ENCODE measurements around the gene SYP.
"Not testable (repeated sequence)": the region's sequence is repeated elsewhere in the genome, so short reads cannot be mapped to it uniquely, and the experiment has no call there.

Gene SYP

GRCh38 chrX:49187526-49187925 is 12.5 kb downstream of the SYP start:
- no peak for DNase-seq

DNA sequence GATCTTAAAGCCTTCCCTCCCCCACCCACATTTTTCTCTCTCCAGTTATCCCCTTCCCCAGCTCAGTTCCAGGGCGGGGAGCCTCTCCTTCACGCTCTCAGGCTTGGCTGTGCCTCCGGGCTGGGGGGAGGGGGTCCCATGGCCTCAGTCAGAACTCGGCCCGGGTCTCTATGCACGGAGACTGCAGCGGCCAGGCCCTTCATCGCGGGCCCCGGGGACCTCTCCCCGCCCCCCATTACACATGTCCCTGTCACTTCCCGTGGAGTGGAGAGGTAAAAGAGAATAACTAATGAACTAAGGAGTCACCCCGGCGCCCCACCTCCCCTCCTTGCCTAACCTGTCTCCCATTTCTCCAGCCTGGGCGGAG is 13.0 kb downstream of the SYP start:
- DNase-seq = no peak

DNA sequence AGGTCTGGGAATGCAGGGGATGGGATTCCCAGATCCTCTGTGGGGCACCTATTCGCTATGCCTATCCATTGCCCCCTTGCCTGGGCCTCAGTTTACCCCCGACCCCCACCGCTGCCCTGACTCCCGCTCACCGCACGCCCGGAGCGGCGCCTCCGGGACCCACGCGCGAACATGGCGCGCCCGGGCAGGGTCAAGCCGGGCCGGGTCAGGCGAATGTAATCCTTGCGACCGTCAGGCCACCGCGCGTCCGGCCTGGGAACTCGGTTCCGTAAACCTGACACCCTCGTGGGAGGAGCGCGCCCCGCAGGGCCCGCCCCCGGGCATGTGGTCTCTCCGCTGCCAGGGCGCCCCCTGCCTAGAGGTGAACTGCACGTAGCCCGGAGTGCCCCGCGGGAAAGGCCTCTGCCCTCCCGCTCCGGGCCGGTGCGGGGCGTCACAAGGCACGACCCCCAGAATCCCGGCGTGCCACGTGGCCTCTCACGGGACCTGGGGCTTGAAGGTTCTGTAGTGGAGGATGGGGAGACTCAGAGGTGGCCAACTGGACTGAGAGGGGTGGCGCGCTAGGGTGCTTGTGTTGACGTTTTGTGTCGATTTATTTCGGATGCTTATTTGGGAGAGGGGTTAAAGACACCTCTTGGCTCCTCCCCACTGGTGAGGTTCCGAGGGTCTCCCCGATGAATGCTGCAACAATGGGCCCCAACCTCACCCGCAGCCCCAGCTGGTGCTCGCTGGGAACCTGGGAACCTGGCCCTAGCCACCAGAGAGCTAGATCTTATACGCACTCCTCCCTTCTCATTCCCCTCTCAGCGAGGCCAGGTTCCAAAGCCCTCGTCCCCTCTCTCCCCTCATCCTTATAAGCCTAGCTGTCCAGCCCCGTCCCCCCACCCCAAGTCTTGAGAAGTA is 13.6 kb downstream of the SYP start, which contains the start of gene PRICKLE3:
Gene PRICKLE3 (minus strand): TSS at position 249 of the 903 bp plus-strand sequence. CDS start 76 bp downstream, at position 173.
- DNase-seq = peak; percentile 90

DNA sequence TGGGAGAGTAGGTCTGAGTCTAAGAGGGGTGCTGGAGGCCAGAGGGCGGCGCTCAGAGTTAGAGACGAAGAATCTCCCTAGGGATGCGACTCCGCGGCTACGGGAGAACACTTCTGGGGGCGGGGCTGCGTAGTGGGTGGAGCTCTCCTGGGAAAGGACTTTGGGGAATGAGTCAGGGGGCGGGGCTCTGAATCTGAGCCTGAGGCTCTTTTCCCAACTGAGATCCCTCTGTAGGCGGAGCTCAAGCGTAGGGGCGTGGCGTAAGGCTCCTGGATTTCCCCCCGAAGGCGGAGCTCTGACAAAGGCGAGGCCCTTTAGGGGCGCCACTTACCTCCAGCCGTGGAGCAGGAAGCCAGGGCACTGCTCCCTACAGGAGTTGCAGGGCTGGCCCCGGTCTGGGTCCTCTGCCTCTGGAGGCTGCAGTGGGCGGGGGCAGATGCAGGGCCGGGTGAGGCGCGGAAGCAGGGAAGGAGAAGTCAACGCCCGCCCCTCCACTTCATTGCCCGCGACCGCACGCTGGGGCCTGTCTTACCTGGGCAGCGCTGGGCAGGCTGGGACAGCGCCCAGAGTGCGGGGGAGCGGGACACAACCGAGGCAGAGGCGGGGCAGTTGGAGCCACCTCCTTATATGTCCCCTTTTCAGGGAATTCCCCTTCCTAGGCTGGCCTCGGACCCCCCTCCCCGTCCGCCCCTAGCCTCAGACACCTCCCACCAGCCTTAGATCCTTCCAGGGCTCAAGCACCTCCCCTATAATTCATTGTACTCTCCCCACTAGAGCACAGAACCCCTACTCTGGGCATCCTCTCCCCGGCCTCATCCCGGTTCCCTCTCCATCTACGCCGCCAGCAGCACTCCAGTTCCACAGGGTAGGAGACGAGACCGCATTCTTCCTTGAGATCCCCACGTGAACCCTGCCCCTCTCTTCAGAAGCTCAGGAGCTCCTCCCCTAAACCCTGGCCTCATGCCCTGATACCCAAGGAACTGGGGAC is 15.4 kb downstream of the SYP start:
- DNase-seq = no peak

DNA sequence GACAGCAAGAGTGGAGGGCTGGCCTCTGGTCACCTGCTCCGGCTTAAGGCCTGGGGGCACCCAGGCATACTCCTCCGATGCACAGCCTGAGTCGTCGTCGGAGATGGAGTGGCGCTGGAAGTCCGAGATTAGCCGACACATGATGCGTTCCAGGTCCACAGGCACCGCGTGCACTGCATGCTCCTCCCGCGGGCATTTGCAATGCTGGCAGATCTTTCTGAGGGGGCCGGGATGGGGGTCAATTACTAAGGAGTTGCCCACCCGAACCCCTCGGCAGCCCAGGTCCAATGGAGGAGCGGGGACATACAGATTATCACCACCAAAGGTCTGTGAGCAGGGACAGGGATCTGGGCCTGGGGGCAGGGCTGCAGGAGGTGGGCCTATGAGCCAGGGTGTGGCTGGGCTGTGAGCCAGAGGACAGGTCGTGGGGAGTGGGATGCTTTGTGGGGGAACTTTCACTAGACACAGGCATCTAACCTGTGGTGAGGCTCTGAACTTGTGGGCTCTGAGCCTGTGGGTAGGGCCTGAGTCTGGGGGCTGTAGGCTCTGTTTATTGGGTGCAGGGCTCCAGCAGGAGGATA is 16.2 kb downstream of the SYP start:
- DNase-seq = no peak

- DNase-seq = no peak
Observed at GRCh38 chrX:49179358-49179757, 20.6 kb downstream of the SYP start.

GRCh38 chrX:49178537-49178936 is 21.5 kb downstream of the SYP start:
- DNase-seq = no peak

DNA sequence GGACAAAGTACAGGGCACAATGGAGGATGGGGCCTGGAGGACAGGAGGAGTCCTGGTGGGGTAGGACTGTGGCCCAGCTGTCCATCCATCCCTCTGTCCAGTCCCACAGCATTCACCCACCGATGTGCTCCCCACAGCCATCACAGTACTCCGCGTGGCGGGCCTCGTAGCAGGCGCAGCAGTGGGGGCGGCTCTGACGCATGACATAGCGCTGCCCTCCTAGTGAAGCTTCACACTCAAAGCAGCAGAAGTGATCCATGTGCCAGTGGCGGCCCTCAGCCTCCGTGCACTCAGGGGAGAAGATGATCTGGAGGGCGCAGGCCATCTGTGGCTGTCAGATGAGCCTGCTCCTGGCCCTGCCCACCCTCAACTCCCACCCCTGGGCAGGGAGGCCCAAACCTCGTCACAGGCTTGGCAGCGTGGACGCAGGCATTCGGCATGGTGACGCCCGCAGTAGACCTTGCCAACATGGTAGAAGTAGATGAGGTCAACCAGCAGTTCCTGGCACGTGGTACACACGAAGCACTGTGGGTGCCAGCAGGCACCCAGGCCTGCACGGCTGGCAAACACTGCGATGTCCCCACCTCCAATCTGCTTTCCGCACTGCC is 22.0 kb downstream of the SYP start:
- no peak for DNase-seq

- peak; percentile 33 for DNase-seq
Observed at GRCh38 chrX:49177338-49177833, 22.6 kb downstream of the SYP start.

GRCh38 chrX:49176421-49177326 is 23.3 kb downstream of the SYP start:
- DNase-seq = no peak

DNA sequence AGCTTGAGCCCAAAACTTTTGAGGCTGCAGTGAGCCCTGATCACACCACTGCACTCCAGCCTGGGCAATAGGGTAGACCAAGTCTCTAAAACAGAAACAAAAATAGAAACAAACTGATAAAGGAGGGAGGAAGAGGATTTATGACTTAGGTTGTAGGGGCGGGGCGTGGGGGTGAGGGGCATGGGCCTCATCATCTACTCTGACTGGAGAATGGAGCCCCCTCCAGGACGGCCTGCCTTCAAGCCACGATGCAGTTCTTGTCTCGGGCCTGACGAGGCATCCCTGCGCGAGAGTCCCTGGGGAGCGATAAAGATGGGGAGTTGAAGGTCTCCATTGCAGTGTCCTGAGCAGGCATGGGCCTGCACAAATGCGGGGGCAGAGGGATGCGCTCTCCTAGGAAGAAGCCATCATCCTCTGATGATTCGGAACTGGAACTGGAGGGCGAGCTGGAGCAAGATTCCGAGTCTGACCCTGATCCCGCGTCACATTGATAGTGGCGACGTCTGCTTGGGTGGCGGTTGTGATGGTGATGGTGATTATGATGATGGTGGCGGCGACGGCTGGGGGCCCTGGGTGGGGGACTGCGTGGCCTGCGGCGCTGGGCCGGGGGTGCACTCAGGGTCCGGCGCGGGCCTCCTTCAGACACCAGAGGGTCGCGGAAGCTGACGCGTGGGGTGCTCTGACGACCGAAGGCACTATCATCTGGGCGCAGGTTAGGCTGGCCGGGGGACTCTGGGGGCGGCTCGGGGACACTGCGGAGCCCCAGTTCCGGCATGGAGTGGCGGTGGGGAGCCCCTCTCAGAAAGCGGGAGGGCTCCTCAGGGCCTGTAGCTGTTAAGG is 24.3 kb downstream of the SYP start:
- no peak for DNase-seq

- DNase-seq = no peak
Observed at GRCh38 chrX:49174723-49175122, 25.3 kb downstream of the SYP start.

GRCh38 chrX:49173544-49173943 is 26.4 kb downstream of the SYP start:
- DNase-seq = not testable (repeated sequence)

- DNase-seq = peak; percentile 90
Observed at GRCh38 chrX:49172280-49172780, 27.7 kb downstream of the SYP start.

DNA sequence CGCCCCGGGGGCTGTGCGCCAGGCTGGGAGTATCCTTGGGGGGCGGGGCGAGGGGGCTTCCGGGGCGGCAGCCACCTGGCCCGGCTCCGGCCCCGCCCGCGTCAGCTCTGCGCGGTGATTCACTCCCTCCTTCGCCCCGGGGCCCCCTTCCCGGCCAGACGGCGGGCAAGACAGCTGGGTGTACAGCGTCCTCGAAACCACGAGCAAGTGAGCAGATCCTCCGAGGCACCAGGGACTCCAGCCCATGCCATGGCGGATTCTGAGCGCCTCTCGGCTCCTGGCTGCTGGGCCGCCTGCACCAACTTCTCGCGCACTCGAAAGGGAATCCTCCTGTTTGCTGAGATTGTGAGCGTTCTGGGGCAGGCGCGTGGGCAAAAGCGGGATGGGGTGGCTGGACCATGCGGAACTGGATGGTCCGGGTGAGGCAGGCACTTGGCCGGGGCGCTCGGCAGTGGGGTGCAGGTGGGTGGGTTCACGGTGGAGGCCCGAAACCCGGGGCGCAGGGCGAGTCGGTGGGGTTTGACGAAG is 28.2 kb downstream of the SYP start, which contains the start of gene PLP2:
Gene PLP2 (plus strand): TSS at position 147 of the 528 bp plus-strand sequence. CDS start 103 bp downstream, at position 250.
- peak; percentile 81 for DNase-seq

DNA sequence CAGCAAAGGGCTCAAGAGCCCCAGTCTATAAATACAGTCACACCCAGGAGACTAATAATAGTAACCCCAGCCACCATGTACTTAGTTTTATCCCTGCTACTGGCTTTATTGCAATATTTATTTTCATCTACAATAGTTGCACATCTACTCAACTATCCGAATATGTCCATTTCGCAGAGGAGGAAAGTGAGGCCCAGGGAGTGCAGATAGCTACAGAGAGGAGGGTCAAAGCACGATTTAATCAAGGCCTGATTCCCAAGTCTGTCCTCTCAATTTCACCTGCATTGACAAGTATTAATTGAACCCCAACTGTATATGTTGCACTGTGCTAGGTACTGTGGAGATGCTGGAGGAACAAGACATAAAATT is 32.3 kb downstream of the SYP start:
- DNase-seq = no peak

- peak; percentile 90 for DNase-seq
Observed at GRCh38 chrX:49166914-49167739, 32.9 kb downstream of the SYP start.

Data from RPMI8226 (cell line).